ENCODE measurements around the gene NR4A3. TPM values are rescaled to one million over a fixed set of nuclear protein-coding genes. Genes with fewer than 3 reads are reported as not detected.

The NR4A3 gene
- total RNA-seq, 1 experiment from 2014 or later = 0.24 TPM

GRCh38 chr9:99796231-99796630 is 25.5 kb upstream of the NR4A3 start:
- Histone ChIP-seq H4K5ac (ENCODE audit: insufficient read length, low read depth, low read length) (no peak overlapping the region), H2BK12ac (ENCODE audit: insufficient read length, low read depth, low read length) (no peak overlapping the region), H3T11ph (ENCODE audit: low read length) (no peak overlapping the region), H3K4me1 (ENCODE audit: insufficient read depth, low read length) (no peaks in the 10 kb centered on the region), H3K4me2 (ENCODE audit: insufficient read depth, insufficient read length, low read length) (no peak overlapping the region), H3K14ac (ENCODE audit: insufficient read depth, low read length) (no peak overlapping the region), H3K4ac (ENCODE audit: low read depth, low read length) (no peak overlapping the region), H4K8ac (replicated peaks; ENCODE audit: insufficient read length, low read depth, low read length) (no peak overlapping the region), H3K23ac (ENCODE audit: insufficient read length, low read depth, low read length) (no peak overlapping the region), H3K79me1 (ENCODE audit: insufficient read depth, low read depth, low read length, poor library complexity, severe bottlenecking) (no peaks in the 10 kb centered on the region), H2AFZ (ENCODE audit: low read length) (no peak overlapping the region), H3K56ac (ENCODE audit: insufficient read length, low read depth, low read length) (no peak overlapping the region), H3K79me2 (ENCODE audit: insufficient read depth, low read length) (no peaks in the 10 kb centered on the region), H2BK20ac (ENCODE audit: low read depth, low read length, poor library complexity, severe bottlenecking) (no peak overlapping the region), H2AK5ac (ENCODE audit: insufficient read length, low read length) (no peak overlapping the region), H2BK120ac (ENCODE audit: low read depth, low read length, poor library complexity, severe bottlenecking) (no peak overlapping the region), H3K9ac (ENCODE audit: extremely low read depth, insufficient read length, low read length) (no peak overlapping the region), H3K27me3 (ENCODE audit: insufficient read depth, low read length) (no peaks in the 10 kb centered on the region), H4K20me1 (ENCODE audit: control insufficient read depth, insufficient read depth, insufficient read length) (no peaks in the 10 kb centered on the region), H3K18ac (ENCODE audit: insufficient read length, low read depth, low read length) (no peak overlapping the region), H2BK15ac (ENCODE audit: low read depth, low read length) (no peak overlapping the region), H3K23me2 (ENCODE audit: insufficient read length, low read depth, low read length, poor library complexity, severe bottlenecking) (no peaks in the 10 kb centered on the region), H2BK5ac (ENCODE audit: insufficient read length, low read length) (no peak overlapping the region), H3K27ac (ENCODE audit: insufficient read length, low read depth, low read length) (no peak overlapping the region), H3K9me3 (ENCODE audit: control insufficient read depth, low read depth, low read length) (no peaks in the 10 kb centered on the region), H4K91ac (ENCODE audit: insufficient read length, low read depth, low read length) (no peak overlapping the region)
- Mint-ChIP-seq H3K27me3 (ENCODE audit: low read depth) (no peaks in the 10 kb centered on the region), H3K4me1 (peaks cover 4 to 5% of the 10 kb centered on the region in 2 experiments; a peak in 3 of 4 replicates), H3K36me3 (ENCODE audit: insufficient read depth in 1 of 3, low read depth in 3 of 3) (0 out of 7 replicates have a peak, but pooled peaks cover 0 to 2% (median 0%) of the 10 kb centered on the region in 3 experiments), H3K27ac (no peak overlapping the region; a peak in 1 of 7 replicates), H3K4me3 (no peak overlapping the region), H3K9me3 (no peaks in the 10 kb centered on the region)
- WGBS (ENCODE audit: extremely low coverage, insufficient read length, low lambda C conversion rate) = no CpG with 5 or more reads among the region's 1 CpG
- no peak for TF ChIP-seq CTCF (conservative IDR thresholded peaks at IDR 0.05)
- DNase-seq = no peak

Data from H9 (cell line).